Neuronal stem cell (in vitro differentiated cells): ENCODE results near the gene KIF20A.

ENCODE experiments used
- DNase-seq: peaks from one replicate; pipeline ENCODE4 v3.0.0-alpha.2; 2013; ENCODE audit warnings: low spot score
- H2AFZ ChIP-seq: one replicate; pipeline ENCODE4 v1.6.1; 2013; ENCODE audit warnings: mild to moderate bottlenecking, low read length, inconsistent platforms
- H2AK5ac ChIP-seq: 2 replicates; pipeline ENCODE4 v1.6.1; 2013; ENCODE audit warnings: low read depth, mild to moderate bottlenecking, inconsistent platforms, low read length, moderate library complexity, mixed read lengths
- H2BK120ac ChIP-seq: 2 replicates; pipeline ENCODE4 v1.6.1; 2013; ENCODE audit warnings: low read depth, mild to moderate bottlenecking, inconsistent platforms, low read length, moderate library complexity, mixed read lengths
- H2BK12ac ChIP-seq: one replicate; pipeline ENCODE4 v1.6.1; 2013; ENCODE audit warnings: low read length, inconsistent platforms
- H2BK15ac ChIP-seq: 2 replicates; pipeline ENCODE4 v1.6.1; 2013; ENCODE audit warnings: mild to moderate bottlenecking, low read length, inconsistent platforms, mixed read lengths
- H2BK5ac ChIP-seq: one replicate; pipeline ENCODE4 v1.6.1; 2013; ENCODE audit warnings: inconsistent platforms, mild to moderate bottlenecking, low read length, moderate library complexity
- H3K14ac ChIP-seq: one replicate; pipeline ENCODE4 v1.6.1; 2013; ENCODE audit warnings: low read length, inconsistent platforms
- H3K18ac ChIP-seq: 2 replicates; pipeline ENCODE4 v1.6.1; 2013; ENCODE audit warnings: low read length, inconsistent platforms
- H3K23ac ChIP-seq: 2 replicates; pipeline ENCODE4 v1.6.1; 2013; ENCODE audit warnings: low read depth, mild to moderate bottlenecking, mixed read lengths, low read length, inconsistent platforms; ENCODE audit not compliant: poor library complexity
- H3K27ac ChIP-seq: replicated peaks from 3 replicates; pipeline ENCODE4 v1.5.1; 2013; ENCODE audit warnings: low read length, inconsistent platforms
- H3K27me3 ChIP-seq, 3 experiments: 2 replicates each; pipeline ENCODE4 v1.6.1; 2013; ENCODE audit warnings: low read length in 3 of 3, mild to moderate bottlenecking in 2 of 3, inconsistent platforms in 1 of 3, low read depth in 1 of 3, mixed read lengths in 1 of 3, moderate library complexity in 1 of 3; ENCODE audit not compliant: control insufficient read depth in 3 of 3, insufficient read depth in 3 of 3
- H3K36me3 ChIP-seq, 2 donors: replicated peaks in 1 of 2; 2 replicates each; pipeline ENCODE4 v1.6.1; 2013; ENCODE audit warnings: low read length in 2 of 2; ENCODE audit not compliant: control insufficient read depth in 2 of 2, insufficient read depth in 2 of 2
- H3K4ac ChIP-seq: 2 replicates; pipeline ENCODE4 v1.6.1; 2013; ENCODE audit warnings: inconsistent platforms, mild to moderate bottlenecking, low read length, moderate library complexity
- H3K4me1 ChIP-seq, 2 donors: 1 replicate in 1 of 2; 2 replicates in 1 of 2; pipeline ENCODE4 v1.6.1; 2013; ENCODE audit warnings: low read length in 2 of 2, low read depth in 1 of 2; ENCODE audit not compliant: control insufficient read depth in 2 of 2, insufficient read depth in 1 of 2
- H3K4me2 ChIP-seq: one replicate; pipeline ENCODE4 v1.6.1; 2013; ENCODE audit warnings: mild to moderate bottlenecking, low read length, inconsistent platforms; ENCODE audit not compliant: insufficient read depth, poor library complexity, severe bottlenecking
- H3K4me3 ChIP-seq, 2 donors: 2 replicates each; pipeline ENCODE4 v1.5.1; 2013; ENCODE audit warnings: low read length in 2 of 2, mild to moderate bottlenecking in 2 of 2, inconsistent platforms in 1 of 2, moderate library complexity in 1 of 2
- H3K79me1 ChIP-seq: one replicate; pipeline ENCODE4 v1.6.1; 2013; ENCODE audit warnings: low read depth, mild to moderate bottlenecking, inconsistent platforms, low read length, moderate library complexity
- H3K9ac ChIP-seq: one replicate; pipeline ENCODE4 v1.6.1; 2013; ENCODE audit warnings: mild to moderate bottlenecking, low read depth, low read length, inconsistent platforms; ENCODE audit not compliant: poor library complexity
- H3K9me3 ChIP-seq, 2 donors: replicated peaks in 1 of 2; 2 replicates each; pipeline versions ENCODE3 to v1.6.1; 2013; ENCODE audit warnings: low read length in 2 of 2, mild to moderate bottlenecking in 2 of 2, inconsistent platforms in 1 of 2, low read depth in 1 of 2, mixed read lengths in 1 of 2, moderate library complexity in 1 of 2; ENCODE audit not compliant: control insufficient read depth in 2 of 2, insufficient read depth in 1 of 2
- H4K8ac ChIP-seq: one replicate; pipeline ENCODE4 v1.6.1; 2013; ENCODE audit warnings: low read depth, mild to moderate bottlenecking, inconsistent platforms, low read length, moderate library complexity
- H4K91ac ChIP-seq: one replicate; pipeline ENCODE4 v1.6.1; 2013; ENCODE audit warnings: low read length, low read depth, mild to moderate bottlenecking, inconsistent platforms; ENCODE audit not compliant: poor library complexity
- WGBS, 2 donors: extraction: QIAGEN DNeasy Blood & Tissue Kit; methylation state at CpG; one replicate each; pipeline ENCODE4 v1.1.7; 2013; ENCODE audit warnings: missing lambda C conversion rate in 2 of 2, mixed read lengths in 1 of 2; ENCODE audit not compliant: insufficient read length in 2 of 2, insufficient replicate concordance in 1 of 2; ENCODE audit errors: extremely low coverage in 2 of 2; 5-methylcytosine and 5-hydroxymethylcytosine counted together

Gene KIF20A

DNA sequence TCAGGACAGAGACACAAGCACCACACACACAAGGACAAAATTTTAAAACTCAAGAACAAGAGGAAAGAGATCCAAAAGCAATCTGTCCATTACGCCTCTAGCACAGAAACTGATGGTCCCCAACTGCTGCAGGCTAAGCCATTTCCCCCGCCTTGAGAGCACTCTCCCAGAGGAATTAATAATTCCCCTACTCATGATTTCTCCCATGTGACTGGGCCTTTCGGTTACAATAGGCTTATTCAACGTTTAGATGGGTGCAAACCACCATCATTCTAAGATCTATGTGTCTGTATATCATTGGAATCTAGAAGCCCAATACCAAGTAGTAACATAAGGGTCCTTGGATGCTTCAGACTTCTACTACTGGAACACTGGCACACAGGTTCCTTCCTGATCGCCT, 19.2 kb upstream of the KIF20A start:
- Histone ChIP-seq H2AFZ (no peak overlapping the region), H3K9me3 (peaks cover 0 to 2% of the 10 kb centered on the region in 2 donors), H3K4me2 (no peak overlapping the region), H2BK120ac (no peak overlapping the region), H3K36me3 (peaks cover 50 to 87% of the 10 kb centered on the region in 2 donors), H3K27me3 (no peaks in the 10 kb centered on the region), H3K4me1 (no peaks in the 10 kb centered on the region), H3K4ac (no peak overlapping the region), H2BK15ac (no peak overlapping the region), H3K79me1 (no peaks in the 10 kb centered on the region), H4K91ac (no peak overlapping the region), H4K8ac (no peak overlapping the region), H3K23ac (no peak overlapping the region), H2BK5ac (no peak overlapping the region), H3K14ac (no peak overlapping the region), H2BK12ac (no peak overlapping the region), H3K9ac (no peak overlapping the region), H2AK5ac (no peak overlapping the region), H3K4me3 (peak overlapping the region in 1 of 2 donors; percentile 37), H3K27ac (no peak overlapping the region), H3K18ac (no peak overlapping the region)
- no CpG with 5 or more reads among the region's 5 CpGs for WGBS, 2 donors
- no peak for DNase-seq

DNA sequence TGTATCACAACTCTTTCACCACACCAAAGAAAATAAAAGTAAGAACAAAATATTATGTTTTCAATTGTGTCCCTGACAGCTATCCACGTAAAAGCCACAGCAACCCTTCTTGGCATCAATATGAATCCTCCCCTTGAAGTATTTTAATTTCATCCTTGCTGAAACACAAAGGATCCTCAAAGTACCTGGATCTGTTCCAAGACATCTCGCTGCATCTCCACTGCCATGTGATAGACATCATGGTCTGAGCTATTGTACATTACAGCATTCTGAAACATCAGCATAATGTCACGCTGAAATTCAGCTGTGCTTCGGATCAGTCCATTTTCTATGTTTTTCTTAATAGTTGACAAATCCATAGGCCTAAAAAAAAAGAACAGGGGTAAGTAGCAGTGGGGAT, 18.2 kb upstream of the KIF20A start:
- Histone ChIP-seq H3K9me3 (peaks cover 0 to 2% of the 10 kb centered on the region in 2 donors), H3K27ac (no peak overlapping the region), H2AK5ac (no peak overlapping the region), H2AFZ (no peak overlapping the region), H2BK5ac (no peak overlapping the region), H3K4me1 (no peaks in the 10 kb centered on the region), H3K36me3 (peaks cover 57 to 94% of the 10 kb centered on the region in 2 donors), H2BK15ac (no peak overlapping the region), H3K4me2 (no peak overlapping the region), H3K14ac (no peak overlapping the region), H2BK12ac (no peak overlapping the region), H4K91ac (no peak overlapping the region), H3K18ac (no peak overlapping the region), H4K8ac (no peak overlapping the region), H3K27me3 (no peaks in the 10 kb centered on the region), H2BK120ac (no peak overlapping the region), H3K23ac (no peak overlapping the region), H3K9ac (no peak overlapping the region), H3K4me3 (no peak overlapping the region), H3K79me1 (no peaks in the 10 kb centered on the region), H3K4ac (no peak overlapping the region)
- WGBS, 2 donors, result no CpG with 5 or more reads among the region's 4 CpGs
- DNase-seq, result no peak

DNA sequence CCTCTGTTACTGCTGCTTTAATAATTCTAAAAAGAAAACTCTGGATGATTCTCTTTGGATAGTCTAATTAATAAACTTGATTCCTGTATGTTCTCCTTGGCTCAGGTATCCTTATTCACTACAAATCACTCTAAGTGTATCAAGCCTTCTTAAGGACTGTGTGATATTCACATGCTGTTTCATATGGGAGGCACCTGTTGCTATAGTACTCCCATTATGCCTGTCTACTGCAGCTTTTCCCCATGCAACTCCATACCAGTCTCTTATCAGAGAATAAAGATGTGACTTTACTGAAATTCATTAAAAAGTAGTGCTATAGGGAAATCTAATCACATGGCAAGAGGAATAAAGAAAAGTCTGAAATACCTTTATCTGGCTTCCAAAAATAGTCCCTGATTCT, 15.2 kb upstream of the KIF20A start:
- no peaks in the 10 kb centered on the region for H3K79me1 ChIP-seq
- H3K4me2 ChIP-seq, result no peak overlapping the region
- H2AK5ac ChIP-seq, result no peak overlapping the region
- H3K36me3 ChIP-seq, result peaks cover 58 to 100% of the 10 kb centered on the region in 2 donors
- H4K91ac ChIP-seq, result no peak overlapping the region
- H3K4ac ChIP-seq, result no peak overlapping the region
- no peak overlapping the region for H3K27ac ChIP-seq
- no peak overlapping the region for H3K18ac ChIP-seq
- H2AFZ ChIP-seq, result no peak overlapping the region
- H3K14ac ChIP-seq, result no peak overlapping the region
- H3K4me3 ChIP-seq, result no peak overlapping the region
- no peak overlapping the region for H4K8ac ChIP-seq
- H2BK120ac ChIP-seq, result no peak overlapping the region
- no peak overlapping the region for H2BK15ac ChIP-seq
- no peak overlapping the region for H2BK12ac ChIP-seq
- H3K9ac ChIP-seq, result no peak overlapping the region
- H3K4me1 ChIP-seq, result no peaks in the 10 kb centered on the region
- no peak overlapping the region for H3K23ac ChIP-seq
- DNase-seq, result no peak
- no peak overlapping the region for H2BK5ac ChIP-seq
- no peaks in the 10 kb centered on the region for H3K27me3 ChIP-seq
- H3K9me3 ChIP-seq, result no peaks in the 10 kb centered on the region

DNA sequence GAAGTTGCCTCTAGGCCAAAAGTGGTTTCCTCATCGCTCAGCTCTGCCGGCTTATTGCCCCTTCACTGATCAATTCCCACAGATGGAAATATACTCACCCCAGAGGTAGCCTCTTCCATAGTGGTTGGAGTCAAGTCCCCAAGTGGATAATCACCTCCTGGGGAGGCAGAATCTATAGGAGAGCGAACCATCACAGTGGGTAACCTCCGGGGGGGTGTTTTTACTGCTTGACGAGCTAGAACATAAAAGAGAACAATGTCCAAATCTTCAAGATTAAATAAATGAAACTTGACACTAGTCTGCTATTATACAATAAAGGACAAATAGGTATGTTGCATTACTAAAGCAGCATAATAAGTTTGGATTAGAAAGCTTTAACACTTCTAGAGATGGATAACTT, 9.8 kb upstream of the KIF20A start:
- no peaks in the 10 kb centered on the region for H3K9me3 ChIP-seq
- no peak overlapping the region for H3K4ac ChIP-seq
- no peak overlapping the region for H3K4me2 ChIP-seq
- no peak overlapping the region for H3K23ac ChIP-seq
- no peak overlapping the region for H2AFZ ChIP-seq
- H3K4me3 ChIP-seq, result no peak overlapping the region
- no peak overlapping the region for H3K14ac ChIP-seq
- peaks cover 47 to 99% of the 10 kb centered on the region in 2 donors for H3K36me3 ChIP-seq
- H2BK12ac ChIP-seq, result no peak overlapping the region
- H2BK15ac ChIP-seq, result no peak overlapping the region
- no peaks in the 10 kb centered on the region for H3K79me1 ChIP-seq
- no peak for DNase-seq
- H3K27me3 ChIP-seq, result no peaks in the 10 kb centered on the region
- no peak overlapping the region for H2BK5ac ChIP-seq
- H4K91ac ChIP-seq, result no peak overlapping the region
- H3K18ac ChIP-seq, result no peak overlapping the region
- no peaks in the 10 kb centered on the region for H3K4me1 ChIP-seq
- no peak overlapping the region for H4K8ac ChIP-seq
- no peak overlapping the region for H2BK120ac ChIP-seq
- H3K27ac ChIP-seq, result no peak overlapping the region
- no peak overlapping the region for H2AK5ac ChIP-seq
- WGBS, 2 donors, result no CpG with 5 or more reads among the region's 5 CpGs
- H3K9ac ChIP-seq, result no peak overlapping the region
